Choroid plexus epithelial cell (primary cell): ENCODE measurements around the gene FICD.
A peak's percentile ranks its signal among the peaks of the same experiment; 100 is the strongest.

Source experiments
- DNase-seq: peaks from one replicate; pipeline ENCODE4 v3.0.0-alpha.2; 2010; ENCODE audit warnings: low read depth
- H3K4me3 ChIP-seq: 2 replicates; pipeline ENCODE4 v1.5.1; 2011; ENCODE audit warnings: low read depth, mild to moderate bottlenecking, control low read depth, low read length, moderate library complexity
- TF ChIP-seq, protein P1 (sequence below): conservative IDR thresholded peaks from 2 replicates; pipeline ENCODE4 v1.5.1; 2011; ENCODE audit warnings: low read depth, mild to moderate bottlenecking, control low read depth, inconsistent platforms, low read length, moderate library complexity

Gene FICD

GRCh38 chr12:108559007-108559655, 44.1 kb downstream of the FICD start:
- no peak overlapping the region for H3K4me3 ChIP-seq
- DNase-seq = no peak
- TF ChIP-seq, protein P1, sequence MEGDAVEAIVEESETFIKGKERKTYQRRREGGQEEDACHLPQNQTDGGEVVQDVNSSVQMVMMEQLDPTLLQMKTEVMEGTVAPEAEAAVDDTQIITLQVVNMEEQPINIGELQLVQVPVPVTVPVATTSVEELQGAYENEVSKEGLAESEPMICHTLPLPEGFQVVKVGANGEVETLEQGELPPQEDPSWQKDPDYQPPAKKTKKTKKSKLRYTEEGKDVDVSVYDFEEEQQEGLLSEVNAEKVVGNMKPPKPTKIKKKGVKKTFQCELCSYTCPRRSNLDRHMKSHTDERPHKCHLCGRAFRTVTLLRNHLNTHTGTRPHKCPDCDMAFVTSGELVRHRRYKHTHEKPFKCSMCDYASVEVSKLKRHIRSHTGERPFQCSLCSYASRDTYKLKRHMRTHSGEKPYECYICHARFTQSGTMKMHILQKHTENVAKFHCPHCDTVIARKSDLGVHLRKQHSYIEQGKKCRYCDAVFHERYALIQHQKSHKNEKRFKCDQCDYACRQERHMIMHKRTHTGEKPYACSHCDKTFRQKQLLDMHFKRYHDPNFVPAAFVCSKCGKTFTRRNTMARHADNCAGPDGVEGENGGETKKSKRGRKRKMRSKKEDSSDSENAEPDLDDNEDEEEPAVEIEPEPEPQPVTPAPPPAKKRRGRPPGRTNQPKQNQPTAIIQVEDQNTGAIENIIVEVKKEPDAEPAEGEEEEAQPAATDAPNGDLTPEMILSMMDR = no peak

DNA sequence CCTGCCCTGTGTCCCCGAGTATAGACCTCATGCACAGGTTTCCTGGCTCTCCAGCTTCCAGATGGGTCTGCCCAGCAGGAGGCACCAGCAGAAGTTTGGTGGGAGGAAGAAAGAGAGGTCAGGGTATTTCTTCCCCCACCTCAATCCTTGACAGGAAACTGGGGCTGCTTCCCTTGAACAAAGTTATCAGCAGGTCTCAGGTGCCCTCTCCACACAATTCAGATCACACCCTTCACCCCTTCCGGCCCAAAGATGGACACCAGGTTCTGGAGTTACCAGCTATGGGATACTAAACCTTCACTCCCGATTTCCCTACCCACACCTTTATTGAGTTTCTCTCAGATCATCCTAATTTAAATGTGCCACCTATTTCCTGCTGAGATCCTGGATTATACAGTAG, 44.7 kb downstream of the FICD start:
- TF ChIP-seq, protein P1 = peak; percentile 27
- peak overlapping the region; percentile 81 for H3K4me3 ChIP-seq
- DNase-seq = no peak

GRCh38 chr12:108560321-108560721, 45.2 kb downstream of the FICD start:
- TF ChIP-seq, protein P1 = no peak
- DNase-seq = peak; percentile 90
- peak overlapping the region; percentile 81 for H3K4me3 ChIP-seq

DNA sequence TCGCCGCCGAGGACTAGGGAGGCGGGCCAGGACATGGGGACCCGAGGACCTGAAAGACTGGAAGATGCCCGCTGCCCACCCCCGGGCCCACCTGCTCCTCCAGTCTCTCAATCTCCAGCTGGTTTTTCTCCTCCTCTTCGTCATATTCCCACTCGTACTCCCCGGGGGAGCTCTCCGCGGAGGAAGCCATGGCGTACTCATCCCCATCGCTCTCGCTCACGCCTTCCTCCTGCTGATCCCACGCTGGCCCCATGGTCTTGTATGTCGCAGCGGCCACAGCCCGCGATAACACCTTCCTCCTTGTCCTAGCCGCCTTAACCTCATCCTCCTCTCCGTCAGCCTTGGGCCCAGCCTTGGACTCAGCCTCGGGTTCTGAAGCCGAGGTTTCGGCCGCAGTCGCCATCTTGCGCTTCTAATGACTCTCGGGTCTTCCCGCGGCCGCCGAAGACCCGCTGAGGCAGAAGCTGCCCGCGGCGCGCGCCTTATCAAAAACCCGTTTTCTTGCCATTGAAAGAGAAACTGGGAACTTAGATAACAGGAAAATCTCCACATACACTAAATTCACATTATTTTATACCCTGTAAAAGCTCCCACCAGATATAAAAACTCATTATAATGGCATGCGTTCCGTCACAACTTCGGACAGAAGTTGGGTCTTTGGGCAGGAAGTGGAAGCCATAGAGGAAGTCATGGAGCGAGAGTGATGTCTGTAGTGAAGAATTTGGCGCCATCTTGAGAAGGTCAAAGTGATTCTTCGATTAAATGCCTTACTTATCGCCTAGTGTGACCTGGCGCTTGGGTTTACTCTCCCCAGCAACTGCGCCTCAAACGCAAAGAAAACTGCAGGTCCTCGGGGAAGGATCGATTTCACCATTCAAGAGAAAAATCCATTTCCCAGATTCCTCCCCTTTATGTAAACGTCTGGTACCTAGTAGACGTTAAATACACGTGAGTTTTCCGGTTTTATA, 46.0 kb downstream of the FICD start, which contains the start of gene SART3:
TSS of gene SART3 (minus strand) at position 422 of the 968 bp plus-strand sequence. CDS start at position 403, 19 bp downstream.
- peak; percentile 93 for DNase-seq
- TF ChIP-seq, protein P1 = no peak
- peak within 1 kb of the TSS; percentile 81 for H3K4me3 ChIP-seq

DNA sequence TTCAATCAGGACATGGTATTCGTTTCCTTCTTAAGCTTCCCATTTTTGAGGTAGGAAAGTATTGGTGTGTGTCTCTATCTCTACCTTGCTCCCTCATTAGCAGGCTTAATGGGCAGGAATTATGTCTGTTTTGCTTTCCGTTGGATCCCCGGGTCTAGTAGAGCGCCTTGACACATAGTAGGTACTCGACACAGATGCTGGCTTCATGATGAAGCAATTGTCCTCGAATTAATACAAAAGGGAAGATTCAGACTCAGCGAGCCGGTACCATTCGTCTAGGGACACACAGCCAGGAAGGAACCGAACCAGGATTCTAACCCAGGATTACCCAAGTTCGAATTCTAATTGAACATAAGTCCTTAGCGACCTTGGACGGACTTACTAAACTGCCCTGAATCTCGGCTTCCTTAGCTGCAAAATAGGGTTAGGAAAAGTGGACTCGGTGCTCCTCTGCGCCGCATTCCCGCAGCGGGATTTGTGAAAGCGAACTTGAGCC, 46.8 kb downstream of the FICD start:
- H3K4me3 ChIP-seq = peak overlapping the region; percentile 81
- no peak for DNase-seq
- TF ChIP-seq, protein P1 = no peak

- peak; percentile 98 for DNase-seq
- TF ChIP-seq, protein P1 = no peak
- peak within 1 kb of the TSS; percentile 81 for H3K4me3 ChIP-seq
Measured at GRCh38 chr12:108562348-108563135, 47.5 kb downstream of the FICD start, which contains the start of gene ISCU. ISCU (plus strand) TSS chr12:108562596; CDS start chr12:108562623, 27 bp downstream.
